WERI-Rb-1 (cell line): ENCODE results near the gene ABCB11.

Source experiments
- DNase-seq: peaks from one replicate; pipeline ENCODE4 v3.0.0-alpha.2; 2020
- H3K27ac ChIP-seq: fragments of 250-450 bp; sonication (Bioruptor Pico); 2 replicates; pipeline ENCODE4 v1.5.1; 2020; ENCODE audit warnings: mild to moderate bottlenecking, moderate library complexity
- H3K27me3 ChIP-seq: fragments of 250-450 bp; sonication (Bioruptor Pico); 2 replicates; pipeline ENCODE4 v1.5.1; 2021; ENCODE audit warnings: mild to moderate bottlenecking, low read depth, moderate library complexity; ENCODE audit not compliant: insufficient read depth, severe bottlenecking
- H3K36me3 ChIP-seq: fragments of 250-450 bp; sonication (Bioruptor Pico); 2 replicates; pipeline ENCODE4 v1.5.1; 2020; ENCODE audit warnings: mild to moderate bottlenecking, moderate library complexity
- H3K4me3 ChIP-seq: 2 replicates; pipeline ENCODE4 v1.5.1; 2011; ENCODE audit warnings: low read depth, mild to moderate bottlenecking, control low read depth, low read length
- H3K9me3 ChIP-seq: fragments of 250-450 bp; sonication (Bioruptor Pico); 2 replicates; pipeline ENCODE4 v1.5.1; 2021; ENCODE audit warnings: mild to moderate bottlenecking, moderate library complexity; ENCODE audit not compliant: severe bottlenecking
- TF ChIP-seq, protein P1 (sequence below): IDR thresholded peaks from 2 replicates; pipeline ENCODE4 v1.5.1; 2011; ENCODE audit warnings: low read depth, mild to moderate bottlenecking, control low read depth, inconsistent platforms, low read length

The ABCB11 gene

DNA sequence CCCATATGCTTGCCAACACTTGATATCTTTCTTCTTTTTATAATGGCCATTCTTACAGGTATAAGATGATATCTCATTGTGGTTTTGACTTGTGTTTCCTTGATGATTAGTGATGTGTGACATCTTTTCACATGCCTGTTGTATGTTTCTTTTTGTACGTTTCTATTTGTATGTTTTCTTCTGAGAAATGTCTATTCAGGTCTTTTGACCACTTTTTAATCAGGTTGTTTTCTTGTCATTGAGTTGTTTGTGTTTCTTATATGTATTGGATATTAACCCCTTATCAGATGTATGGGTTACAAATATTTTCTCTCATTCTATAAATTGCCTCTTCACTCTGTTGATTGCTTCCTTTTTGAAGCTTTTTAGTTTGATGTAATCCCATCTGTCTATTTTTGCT, 42.4 kb downstream of the ABCB11 start:
- no peaks in the 10 kb centered on the region for H3K27me3 ChIP-seq
- H3K27ac ChIP-seq: no peak overlapping the region
- H3K36me3 ChIP-seq: no peaks in the 10 kb centered on the region
- TF ChIP-seq, protein P1, sequence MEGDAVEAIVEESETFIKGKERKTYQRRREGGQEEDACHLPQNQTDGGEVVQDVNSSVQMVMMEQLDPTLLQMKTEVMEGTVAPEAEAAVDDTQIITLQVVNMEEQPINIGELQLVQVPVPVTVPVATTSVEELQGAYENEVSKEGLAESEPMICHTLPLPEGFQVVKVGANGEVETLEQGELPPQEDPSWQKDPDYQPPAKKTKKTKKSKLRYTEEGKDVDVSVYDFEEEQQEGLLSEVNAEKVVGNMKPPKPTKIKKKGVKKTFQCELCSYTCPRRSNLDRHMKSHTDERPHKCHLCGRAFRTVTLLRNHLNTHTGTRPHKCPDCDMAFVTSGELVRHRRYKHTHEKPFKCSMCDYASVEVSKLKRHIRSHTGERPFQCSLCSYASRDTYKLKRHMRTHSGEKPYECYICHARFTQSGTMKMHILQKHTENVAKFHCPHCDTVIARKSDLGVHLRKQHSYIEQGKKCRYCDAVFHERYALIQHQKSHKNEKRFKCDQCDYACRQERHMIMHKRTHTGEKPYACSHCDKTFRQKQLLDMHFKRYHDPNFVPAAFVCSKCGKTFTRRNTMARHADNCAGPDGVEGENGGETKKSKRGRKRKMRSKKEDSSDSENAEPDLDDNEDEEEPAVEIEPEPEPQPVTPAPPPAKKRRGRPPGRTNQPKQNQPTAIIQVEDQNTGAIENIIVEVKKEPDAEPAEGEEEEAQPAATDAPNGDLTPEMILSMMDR: no peak
- no peak overlapping the region for H3K4me3 ChIP-seq
- no peak for DNase-seq
- H3K9me3 ChIP-seq: no peaks in the 10 kb centered on the region

DNA sequence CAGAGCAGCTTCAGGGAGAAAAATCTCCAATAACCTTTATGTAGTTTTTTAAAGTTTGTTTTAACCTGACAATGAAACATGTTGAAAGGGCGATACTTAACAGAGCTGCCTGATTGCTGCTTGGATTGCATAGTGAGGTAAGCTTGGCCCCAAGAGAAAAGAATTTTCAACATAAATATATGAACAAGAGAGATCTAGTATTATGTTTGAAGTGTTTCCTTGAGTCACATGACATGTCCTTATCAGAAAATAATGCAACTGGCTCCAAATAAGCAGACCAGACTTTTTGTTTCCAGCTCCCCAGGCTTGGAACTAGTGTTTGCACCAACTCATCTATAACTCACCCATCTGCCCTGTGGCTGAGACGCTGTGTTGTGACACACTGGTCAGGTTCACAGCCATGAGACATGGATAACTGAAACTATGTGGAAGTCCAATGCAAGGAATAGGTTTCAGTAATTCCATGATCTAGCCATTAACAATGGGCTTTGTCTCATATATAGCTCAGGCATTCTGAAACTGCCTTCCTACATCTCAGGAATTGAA, 44.7 kb downstream of the ABCB11 start:
- Histone ChIP-seq H3K9me3 (no peaks in the 10 kb centered on the region), H3K27me3 (no peaks in the 10 kb centered on the region), H3K27ac (no peak overlapping the region), H3K36me3 (no peaks in the 10 kb centered on the region), H3K4me3 (no peak overlapping the region)
- TF ChIP-seq, protein P1: no peak
- DNase-seq: no peak

DNA sequence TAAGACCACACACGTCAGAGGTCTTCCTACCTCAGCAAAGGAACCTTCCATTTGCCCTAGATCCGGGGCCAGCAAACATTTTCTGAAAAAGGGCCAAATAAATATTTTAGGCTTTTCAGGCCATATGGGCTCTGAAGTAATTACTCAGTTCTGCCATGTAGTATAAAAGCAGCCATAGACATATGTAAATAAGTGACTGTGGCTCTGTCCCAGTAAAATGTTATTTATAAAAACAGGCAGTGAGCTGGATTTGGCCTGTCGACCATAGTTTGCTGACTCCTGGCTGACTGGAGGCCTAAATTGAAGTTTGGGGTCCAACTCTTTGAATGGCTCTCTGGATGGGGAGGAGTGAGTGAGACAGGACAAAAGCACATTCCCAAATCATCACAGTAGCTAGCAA, 49.5 kb downstream of the ABCB11 start:
- no peak overlapping the region for H3K27ac ChIP-seq
- TF ChIP-seq, protein P1: no peak
- no peaks in the 10 kb centered on the region for H3K9me3 ChIP-seq
- no peaks in the 10 kb centered on the region for H3K36me3 ChIP-seq
- no peak overlapping the region for H3K4me3 ChIP-seq
- H3K27me3 ChIP-seq: no peaks in the 10 kb centered on the region
- DNase-seq: no peak

DNA sequence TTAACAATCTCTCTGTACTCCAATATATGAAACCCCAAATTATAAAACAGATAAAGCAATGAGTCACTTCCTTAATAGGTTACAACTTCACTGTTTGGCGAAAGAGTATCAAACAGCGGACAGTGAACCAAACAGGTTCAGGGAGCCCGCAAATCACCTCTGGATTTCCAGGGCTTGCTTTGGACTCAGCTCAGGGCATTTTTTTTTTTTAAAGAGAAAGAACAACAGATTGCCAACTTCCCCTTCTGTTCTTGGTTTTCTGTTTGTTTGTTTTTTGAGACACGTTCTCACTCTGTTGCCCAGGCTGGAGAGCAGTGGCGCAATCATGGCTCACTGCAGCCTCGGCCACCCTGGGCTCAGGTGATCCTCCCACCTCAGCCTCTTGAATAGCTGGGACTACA, 52.7 kb downstream of the ABCB11 start:
- Histone ChIP-seq H3K4me3 (no peak overlapping the region), H3K36me3 (no peaks in the 10 kb centered on the region), H3K27me3 (no peaks in the 10 kb centered on the region), H3K9me3 (no peaks in the 10 kb centered on the region), H3K27ac (no peak overlapping the region)
- TF ChIP-seq, protein P1: no peak
- DNase-seq: no peak

DNA sequence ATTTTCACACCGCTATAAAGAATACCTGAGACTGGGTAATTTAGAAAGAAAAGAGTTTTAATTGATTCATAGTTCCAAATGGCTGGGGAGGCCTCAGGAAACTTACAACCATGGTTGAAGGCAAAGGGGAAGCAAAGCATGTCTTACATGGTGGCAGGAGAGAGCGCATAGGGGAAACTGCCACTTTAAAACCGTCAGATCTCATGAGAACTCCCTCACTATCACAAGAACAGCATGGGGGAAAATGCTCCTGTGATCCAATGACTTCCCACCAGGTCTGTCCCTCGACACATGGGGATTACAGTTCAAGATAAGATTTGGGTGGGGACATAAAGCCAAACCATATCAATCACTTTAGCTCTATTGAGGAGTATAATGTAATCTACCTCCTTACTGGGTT, 53.5 kb downstream of the ABCB11 start:
- Histone ChIP-seq H3K9me3 (no peaks in the 10 kb centered on the region), H3K4me3 (no peak overlapping the region), H3K27ac (no peak overlapping the region), H3K36me3 (no peaks in the 10 kb centered on the region), H3K27me3 (no peaks in the 10 kb centered on the region)
- TF ChIP-seq, protein P1: no peak
- DNase-seq: no peak

DNA sequence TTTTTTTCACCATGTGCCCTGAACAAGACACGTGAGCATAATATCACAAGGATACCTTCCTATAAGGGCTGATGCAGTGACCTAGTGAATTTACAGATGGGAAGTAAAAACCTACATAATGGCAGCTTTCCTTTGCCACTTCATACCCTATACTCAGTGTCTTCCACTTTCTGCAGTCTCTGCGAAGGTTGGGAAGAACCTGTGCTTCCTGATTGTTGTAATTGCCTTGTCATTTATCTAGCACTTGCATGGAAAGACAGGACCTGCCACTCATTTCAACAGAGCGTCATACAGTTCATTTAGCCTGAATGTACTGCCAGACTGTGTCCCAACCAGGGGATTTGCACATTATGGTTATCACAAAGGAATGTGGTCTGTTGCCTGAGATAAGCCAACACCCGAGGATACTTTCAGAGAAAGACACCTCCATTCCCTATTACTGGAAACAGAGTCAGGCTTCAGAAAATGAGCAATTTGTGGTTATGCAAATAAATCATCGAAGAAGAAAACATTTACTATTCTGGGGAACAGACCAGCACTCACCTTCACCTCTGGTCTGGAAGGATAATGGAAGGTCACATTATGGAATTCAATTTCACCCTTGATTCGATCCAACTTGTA, 55.0 kb downstream of the ABCB11 start:
- no peaks in the 10 kb centered on the region for H3K36me3 ChIP-seq
- TF ChIP-seq, protein P1: no peak
- H3K27ac ChIP-seq: no peak overlapping the region
- H3K27me3 ChIP-seq: no peaks in the 10 kb centered on the region
- DNase-seq: no peak
- H3K9me3 ChIP-seq: no peaks in the 10 kb centered on the region
- no peak overlapping the region for H3K4me3 ChIP-seq
